Cardiac septum (tissue), 1 donor: Measurements from ENCODE around the gene GPR137C. TPM values are rescaled to one million over a fixed set of nuclear protein-coding genes. Genes with fewer than 3 reads are reported as not detected.

Source experiments
- DNase-seq: peaks from one replicate; pipeline ENCODE4 v3.0.0-alpha.2; 2020; ENCODE audit warnings: low spot score
- intact Hi-C: fragments of 100-400 bp; cut with DNase I; formaldehyde crosslinking; loops from one replicate; pipeline ENCODE4 v1.14.0; 2022
- total RNA-seq: library from RNA; stranded (reverse); fragmentation: NEBNext Ultra II Directional; extraction: Animal tissue kit (Norgen Biotek cat#: 25700); gene quantifications from one replicate; pipeline ENCODE4 v1.2.1, GENCODE V29; 2021
- donor health status: DM: no; HTN: no; CAD: no.

GPR137C gene
- total RNA-seq, 1 donor from 2014 or later, result 1.5 TPM

DNA sequence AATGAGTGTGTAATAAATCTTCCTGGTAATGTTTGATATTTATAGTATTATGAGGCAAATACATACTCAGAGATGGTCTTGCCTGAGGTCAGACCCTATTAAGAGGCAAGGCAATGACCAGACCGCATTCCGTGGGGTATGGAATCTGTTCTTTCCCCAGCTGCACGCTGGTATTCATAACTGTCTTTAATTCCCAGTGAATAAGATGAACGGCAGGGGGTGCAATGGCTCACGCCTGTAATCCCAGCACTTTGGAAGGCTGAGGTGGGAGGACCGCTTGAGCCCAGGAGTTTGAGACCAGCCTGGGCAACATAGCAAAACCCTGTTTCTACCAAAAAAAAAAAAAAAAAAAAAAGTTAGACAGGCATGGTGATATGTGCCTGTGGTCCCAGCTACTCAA is 98.1 kb downstream of the GPR137C start:
- DNase-seq, result no peak
- intact Hi-C loops, result no loop called here

DNA sequence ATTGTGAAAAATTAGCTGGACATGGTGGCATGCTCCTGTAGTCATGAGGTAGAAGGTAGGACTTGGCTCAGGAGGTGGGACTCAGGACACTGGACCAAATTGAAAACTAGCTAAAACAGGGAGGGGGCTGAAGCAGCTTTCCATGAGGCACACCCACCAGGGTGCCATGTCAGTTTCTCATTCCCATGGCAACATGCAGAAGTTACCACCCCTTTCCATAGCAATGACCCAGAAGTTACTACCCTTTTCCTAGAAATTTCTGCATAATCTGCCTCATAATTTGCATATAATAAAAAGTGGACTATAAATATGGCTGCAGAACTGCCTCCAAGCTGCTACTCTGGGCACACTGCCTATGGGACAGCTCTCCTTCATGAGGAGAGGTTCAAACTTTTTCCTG is 104.3 kb downstream of the GPR137C start:
- intact Hi-C loops, result no loop called here
- no peak for DNase-seq

GRCh38 chr14:52660325-52660724 is 107.7 kb downstream of the GPR137C start:
- DNase-seq, result no peak
- intact Hi-C loops, result no loop called here

- intact Hi-C loops, result no loop called here
- DNase-seq, result no peak
Observed at GRCh38 chr14:52660832-52661231, 108.2 kb downstream of the GPR137C start.

- intact Hi-C loops, result no loop called here
- no peak for DNase-seq
Observed at GRCh38 chr14:52661314-52661713, 108.7 kb downstream of the GPR137C start.

DNA sequence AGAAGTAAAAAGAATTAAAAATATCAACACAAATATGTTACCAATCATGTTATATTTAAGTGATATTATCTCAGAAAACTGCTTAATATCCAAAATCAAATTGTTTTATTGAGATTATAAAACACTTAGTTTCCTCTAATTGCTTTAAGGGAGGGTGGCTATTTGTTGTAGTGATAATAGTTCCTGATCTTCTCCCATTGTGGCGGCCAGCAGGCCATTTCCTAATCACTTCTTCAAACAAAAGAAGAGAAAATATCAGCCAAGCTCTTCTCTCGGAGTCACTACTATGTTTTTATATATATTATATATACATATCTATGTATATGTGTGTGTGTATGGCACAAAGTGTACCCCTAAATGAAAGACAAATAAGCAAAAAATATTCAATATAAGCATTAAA is 111.2 kb downstream of the GPR137C start:
- intact Hi-C loops, result no loop called here
- no peak for DNase-seq

DNA sequence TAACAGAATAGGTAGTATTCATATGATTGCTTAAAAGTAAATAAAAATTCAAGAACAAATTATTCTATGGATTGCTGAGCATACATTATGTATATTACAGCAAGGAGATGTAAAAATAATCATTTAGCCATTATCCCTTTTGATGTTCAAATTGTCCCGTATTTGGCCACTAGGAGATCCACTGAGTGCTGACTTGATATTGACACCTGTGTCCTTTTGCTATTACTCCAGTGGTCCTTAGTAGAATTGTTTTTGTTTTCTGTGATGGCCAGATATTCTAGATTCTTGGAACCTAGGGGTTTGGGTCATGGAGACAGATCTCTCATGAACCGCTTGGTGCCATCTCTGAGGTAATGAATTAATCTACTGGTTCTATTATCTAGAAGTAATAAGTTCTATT is 126.0 kb downstream of the GPR137C start:
- DNase-seq, result no peak
- intact Hi-C loops, result no loop called here

GRCh38 chr14:52683985-52684520 is 131.4 kb downstream of the GPR137C start:
- DNase-seq, result no peak

GRCh38 chr14:52686176-52686575 is 133.5 kb downstream of the GPR137C start:
- intact Hi-C loops, result no loop called here
- DNase-seq, result no peak

More at GRCh38 chr14:52683985-52684520, 131.4 kb downstream of the GPR137C start:
- intact Hi-C loops, result no loop called here

Other genes starting within 250 kb of the GPR137C start
- gene PTGER2, start 238.5 kb upstream of the GPR137C start, total RNA-seq, result 0.75 TPM
- gene TXNDC16, start 331 bp upstream of the GPR137C start, total RNA-seq, result 3.4 TPM
- 17.1 TPM for gene ERO1A, start 142.7 kb downstream of the GPR137C start, total RNA-seq
- gene PSMC6, start 154.4 kb downstream of the GPR137C start, total RNA-seq, result 91.9 TPM
- gene STYX, start 177.3 kb downstream of the GPR137C start, total RNA-seq, result 12.2 TPM
- gene GNPNAT1, start 238.8 kb downstream of the GPR137C start, total RNA-seq, result 7.7 TPM